Parathyroid adenoma (tissue), 2 donors: Measurements from ENCODE around the gene NKAIN2.

ENCODE experiments used
- H2AFZ ChIP-seq: fragments of 300-600 bp; sonication (generic); one replicate; pipeline ENCODE4 v1.7.0; 2017; ENCODE audit warnings: antibody characterized with exemption, mild to moderate bottlenecking
- H3K27ac ChIP-seq: fragments of 300-600 bp; sonication (generic); one replicate; pipeline ENCODE4 v1.7.0; 2017
- H3K27me3 ChIP-seq: fragments of 300-600 bp; sonication (generic); one replicate; pipeline ENCODE4 v1.7.0; 2017; ENCODE audit warnings: low read length; ENCODE audit not compliant: control insufficient read depth, insufficient read depth
- H3K36me3 ChIP-seq: fragments of 300-600 bp; sonication (generic); one replicate; pipeline ENCODE4 v1.7.0; 2017; ENCODE audit warnings: low read length; ENCODE audit not compliant: control insufficient read depth, insufficient read depth
- H3K4me1 ChIP-seq: fragments of 300-600 bp; sonication (generic); one replicate; pipeline ENCODE4 v1.7.0; 2017; ENCODE audit warnings: control low read depth
- H3K4me2 ChIP-seq: fragments of 300-600 bp; sonication (generic); one replicate; pipeline ENCODE4 v1.7.0; 2017; ENCODE audit warnings: low read length
- H3K4me3 ChIP-seq: fragments of 300-600 bp; sonication (generic); one replicate; pipeline ENCODE4 v1.7.0; 2017; ENCODE audit warnings: low read depth, low read length
- H3K79me2 ChIP-seq: fragments of 300-600 bp; sonication (generic); one replicate; pipeline ENCODE4 v1.7.0; 2017; ENCODE audit warnings: control low read depth
- H3K9ac ChIP-seq: fragments of 300-600 bp; sonication (generic); one replicate; pipeline ENCODE4 v1.7.0; 2017; ENCODE audit warnings: mild to moderate bottlenecking
- H3K9me3 ChIP-seq: fragments of 300-600 bp; sonication (generic); one replicate; pipeline ENCODE4 v1.7.0; 2017; ENCODE audit warnings: low read length; ENCODE audit not compliant: control insufficient read depth
- CTCF ChIP-seq: fragments of 300-600 bp; sonication (generic); IDR thresholded peaks from one replicate; pipeline ENCODE4 v1.7.0; 2017; ENCODE audit warnings: antibody characterized with exemption, mild to moderate bottlenecking
- donor health status: primary hyperparathyroidism.

Gene NKAIN2

GRCh38 chr6:124677874-124678273 is 874.2 kb downstream of the NKAIN2 start:
- Histone ChIP-seq H3K9ac (no peak overlapping the region), H3K9me3 (no peaks in the 10 kb centered on the region), H2AFZ (no peak overlapping the region), H3K79me2 (no peaks in the 10 kb centered on the region), H3K4me2 (no peak overlapping the region), H3K36me3 (no peaks in the 10 kb centered on the region), H3K4me3 (no peak overlapping the region), H3K27ac (no peak overlapping the region), H3K27me3 (no peaks in the 10 kb centered on the region), H3K4me1 (no peaks in the 10 kb centered on the region)
- no peak for TF ChIP-seq CTCF

DNA sequence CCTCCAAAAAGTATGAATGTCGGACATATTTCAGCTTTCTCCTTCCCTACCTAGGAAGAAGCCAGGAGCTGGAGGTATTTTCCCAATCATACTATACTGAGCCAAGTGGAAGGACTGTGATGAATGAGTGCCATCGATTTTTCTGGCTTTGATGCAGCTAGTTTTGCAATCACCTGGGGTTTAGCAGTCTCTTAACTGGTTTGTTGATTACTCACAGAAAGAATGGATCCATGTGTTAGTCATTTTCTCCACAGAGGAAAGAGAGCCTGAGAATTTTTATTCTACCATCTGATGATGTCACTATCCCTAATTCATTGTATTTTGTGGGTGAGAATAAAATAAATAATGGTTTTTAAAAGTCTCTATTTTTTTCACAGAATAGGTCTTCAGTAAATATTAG is 875.7 kb downstream of the NKAIN2 start:
- Histone ChIP-seq H3K27me3 (no peaks in the 10 kb centered on the region), H3K4me2 (no peak overlapping the region), H3K27ac (no peak overlapping the region), H3K36me3 (no peaks in the 10 kb centered on the region), H3K79me2 (no peaks in the 10 kb centered on the region), H2AFZ (no peak overlapping the region), H3K9ac (no peak overlapping the region), H3K4me3 (no peak overlapping the region), H3K9me3 (no peaks in the 10 kb centered on the region), H3K4me1 (no peaks in the 10 kb centered on the region)
- TF ChIP-seq CTCF, result no peak

GRCh38 chr6:124682751-124683150 is 879.1 kb downstream of the NKAIN2 start:
- Histone ChIP-seq H3K27ac (no peak overlapping the region), H3K79me2 (no peaks in the 10 kb centered on the region), H2AFZ (no peak overlapping the region), H3K4me3 (no peak overlapping the region), H3K9ac (no peak overlapping the region), H3K36me3 (no peaks in the 10 kb centered on the region), H3K4me2 (no peak overlapping the region), H3K9me3 (no peaks in the 10 kb centered on the region), H3K4me1 (no peaks in the 10 kb centered on the region), H3K27me3 (no peaks in the 10 kb centered on the region)
- no peak for TF ChIP-seq CTCF

DNA sequence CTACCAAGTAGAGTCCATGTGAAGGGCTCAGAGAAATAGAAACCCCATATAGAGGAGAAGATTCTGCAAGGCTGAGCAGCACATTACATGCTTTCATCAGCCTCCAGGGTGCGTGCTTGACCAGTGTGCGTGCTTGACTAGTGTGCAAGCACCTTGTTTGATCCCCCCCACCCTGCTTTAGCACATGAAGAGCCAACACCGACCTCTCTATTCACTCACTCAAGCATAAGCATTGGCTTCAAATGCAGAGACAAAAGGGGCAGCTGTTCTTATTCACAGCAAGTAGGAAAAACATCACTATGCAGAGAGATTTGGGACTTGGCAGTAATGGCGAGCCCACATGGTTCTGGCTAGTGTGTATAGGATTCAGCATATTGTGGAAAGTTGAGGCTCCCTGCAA is 879.8 kb downstream of the NKAIN2 start:
- Histone ChIP-seq H3K79me2 (no peaks in the 10 kb centered on the region), H3K27me3 (no peaks in the 10 kb centered on the region), H3K4me1 (no peaks in the 10 kb centered on the region), H3K9ac (no peak overlapping the region), H2AFZ (no peak overlapping the region), H3K4me2 (no peak overlapping the region), H3K4me3 (no peak overlapping the region), H3K9me3 (no peaks in the 10 kb centered on the region), H3K36me3 (no peaks in the 10 kb centered on the region), H3K27ac (no peak overlapping the region)
- TF ChIP-seq CTCF, result no peak

DNA sequence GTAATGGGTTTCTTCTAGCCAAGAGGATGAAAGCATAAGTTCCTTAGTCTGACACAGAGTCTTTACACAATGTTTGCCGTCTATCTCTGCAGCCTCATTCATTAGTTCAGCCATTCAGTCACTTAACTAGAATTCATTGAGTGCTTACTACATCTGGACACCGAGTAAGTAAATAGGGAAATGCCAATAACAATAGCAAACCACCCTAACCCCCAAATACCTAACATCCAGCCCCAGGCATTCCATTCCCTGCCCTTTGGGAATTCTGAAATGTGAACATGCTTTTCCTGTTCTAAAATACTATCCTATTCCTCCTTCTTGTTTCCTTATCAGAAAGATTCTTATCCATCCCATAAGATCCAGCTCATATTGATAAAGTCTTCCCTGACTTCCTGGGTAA is 881.0 kb downstream of the NKAIN2 start:
- Histone ChIP-seq H3K4me1 (no peaks in the 10 kb centered on the region), H2AFZ (no peak overlapping the region), H3K27ac (no peak overlapping the region), H3K4me2 (no peak overlapping the region), H3K36me3 (no peaks in the 10 kb centered on the region), H3K4me3 (no peak overlapping the region), H3K9me3 (no peaks in the 10 kb centered on the region), H3K27me3 (no peaks in the 10 kb centered on the region), H3K79me2 (no peaks in the 10 kb centered on the region), H3K9ac (no peak overlapping the region)
- no peak for TF ChIP-seq CTCF
